K562 (cell line): ENCODE results near the gene KLHL8. TPM values are rescaled to one million over a fixed set of nuclear protein-coding genes. Genes with fewer than 3 reads are reported as not detected.

Source experiments
- ATAC-seq: fragments of 200-7000 bp; cut with Tn5 transposase; 3 replicates; pipeline ENCODE4 v1.9.1; 2020; ENCODE audit warnings: moderate library complexity
- BruUV-seq: library from RNA; stranded (reverse); fragments of 400-500 nt; replicated peaks from 2 replicates; lab custom pipeline; 2021; lab: Mats Ljungman, UMichigan
- CTCF ChIA-PET: fragments of 300-600 bp; formaldehyde crosslinking; extraction: SDS; loops from one replicate; lab custom pipeline; 2021; ENCODE audit warnings: low intra/inter-chr PET ratio; lab: Yijun Ruan, JAX
- POLR2A ChIA-PET: fragments of 300-600, 350-650 bp; sonication (Branson Sonifier 250); formaldehyde crosslinking; extraction: SDS; loops from one replicate; lab custom pipeline; 2021; ENCODE audit warnings: antibody characterized with exemption, inconsistent platforms; lab: Yijun Ruan, JAX
- DNase-seq, 4 experiments: peaks; one replicate each; pipeline versions ENCODE4 v3.0.0 to v3.0.0-alpha.2; 2011 to 2018; ENCODE audit warnings: low spot score in 3 of 4, mixed read lengths in 3 of 4; ENCODE audit errors: extremely low read depth in 1 of 4
- FAIRE-seq: peaks from 2 replicates; lab custom pipeline; 2011; peaks lifted over from hg19 to GRCh38; lab: Jason Lieb, UNC
- H2AFZ ChIP-seq: 2 replicates; pipeline ENCODE4 v1.6.0; 2011; ENCODE audit warnings: low read depth, low read length, control low read depth, inconsistent platforms
- H3K27ac ChIP-seq: fragments of 200-600 bp; 3 replicates; pipeline ENCODE4 v1.8.0; 2011; ENCODE audit warnings: low read depth, mild to moderate bottlenecking, control low read depth, inconsistent platforms, low read length, moderate library complexity, mixed read lengths; ENCODE audit errors: extremely low read depth
- H3K27me3 ChIP-seq, 2 experiments: fragments of 300-600 bp in 1 of 2; 2 replicates in 1 of 2; 3 replicates in 1 of 2; pipeline versions ENCODE4 v1.6.0 to v1.8.0; 2011; ENCODE audit warnings: inconsistent platforms in 2 of 2, low read length in 2 of 2, mild to moderate bottlenecking in 1 of 2, mixed read lengths in 1 of 2, moderate library complexity in 1 of 2; ENCODE audit not compliant: control insufficient read depth in 2 of 2, insufficient read depth in 2 of 2
- H3K36me3 ChIP-seq: fragments of 300-600 bp; 3 replicates; pipeline ENCODE4 v1.8.0; 2011; ENCODE audit warnings: mild to moderate bottlenecking, low read length, inconsistent platforms; ENCODE audit not compliant: control insufficient read depth, insufficient read depth
- H3K4me1 ChIP-seq, 2 experiments: fragments of 200-600 bp in 1 of 2; replicated peaks in 1 of 2; 2 replicates in 1 of 2; 3 replicates in 1 of 2; pipeline versions ENCODE4 v1.5.1 to v1.8.0; 2011; ENCODE audit warnings: inconsistent platforms in 2 of 2, low read length in 2 of 2, mild to moderate bottlenecking in 1 of 2, mixed read lengths in 1 of 2, moderate library complexity in 1 of 2; ENCODE audit not compliant: control insufficient read depth in 2 of 2, insufficient read depth in 2 of 2
- H3K4me2 ChIP-seq: 2 replicates; pipeline ENCODE4 v1.6.1; 2011; ENCODE audit warnings: low read length, control low read depth, inconsistent platforms, mixed read lengths; ENCODE audit not compliant: insufficient read depth
- H3K4me3 ChIP-seq: fragments of 200-600 bp; sonication (generic), shearing (Covaris generic); 2 replicates; pipeline ENCODE4 v1.5.1; 2016; ENCODE audit warnings: control low read depth, inconsistent platforms
- H3K79me2 ChIP-seq: fragments of 200-600 bp; 3 replicates; pipeline ENCODE4 v1.8.0; 2011; ENCODE audit warnings: low read length, inconsistent platforms; ENCODE audit not compliant: control insufficient read depth, insufficient read depth
- H3K9ac ChIP-seq, 2 experiments: 2 replicates each; pipeline versions ENCODE4 v1.6.0 to v1.6.1; 2011; ENCODE audit warnings: low read depth in 2 of 2, low read length in 2 of 2, control low read depth in 1 of 2, inconsistent platforms in 1 of 2, mild to moderate bottlenecking in 1 of 2, mixed read lengths in 1 of 2; ENCODE audit not compliant: insufficient read depth in 1 of 2
- H3K9me1 ChIP-seq: one replicate; pipeline ENCODE4 v1.6.0; 2011; ENCODE audit warnings: inconsistent platforms, mild to moderate bottlenecking, low read length, moderate library complexity; ENCODE audit not compliant: control insufficient read depth, insufficient read depth
- H3K9me3 ChIP-seq: replicated peaks from 2 replicates; pipeline ENCODE4 v1.5.1; 2011; ENCODE audit warnings: low read depth, low read length, inconsistent platforms; ENCODE audit not compliant: control insufficient read depth, insufficient read depth
- H4K20me1 ChIP-seq: replicated peaks from 2 replicates; pipeline ENCODE4 v1.6.1; 2011; ENCODE audit warnings: low read length, inconsistent platforms, mixed read lengths; ENCODE audit not compliant: control insufficient read depth, insufficient read depth
- BRCA1 ChIP-seq, 2 experiments: fragments of 450-650 bp in 1 of 2; sonication (generic) in 1 of 2; formaldehyde crosslinking in 1 of 2; IDR thresholded peaks; 2 replicates each; pipeline versions ENCODE4 v1.5.0 to v1.6.1; 2017 to 2020; ENCODE audit warnings: mild to moderate bottlenecking in 1 of 2, missing genetic modification reagents in 1 of 2
- COPS2 ChIP-seq: fragments of 450-650 bp; conservative IDR thresholded peaks from 2 replicates; pipeline ENCODE4 v1.6.1; 2016; ENCODE audit warnings: mild to moderate bottlenecking, moderate library complexity
- DLX4 ChIP-seq: fragments of 250-450 bp; sonication (Bioruptor Pico); IDR thresholded peaks from 2 replicates; pipeline ENCODE4 v1.6.1; 2021; ENCODE audit warnings: mild to moderate bottlenecking
- DMBX1 ChIP-seq: fragments of 250-450 bp; sonication (Bioruptor Pico); IDR thresholded peaks from 2 replicates; pipeline ENCODE4 v1.8.0; 2022; ENCODE audit warnings: inconsistent platforms, mild to moderate bottlenecking, moderate library complexity, borderline replicate concordance
- MTA2 ChIP-seq: fragments of 450-650 bp; IDR thresholded peaks from 2 replicates; pipeline ENCODE4 v1.6.1; 2016; ENCODE audit warnings: low read depth
- NR2C2 ChIP-seq, 2 experiments: fragments of 200-800 bp in 1 of 2; sonication (Bioruptor generic) in 1 of 2; sonication (generic) in 1 of 2; formaldehyde crosslinking in 1 of 2; IDR thresholded peaks; 2 replicates each; pipeline versions ENCODE4 v1.6.1 to v1.8.0; 2016 to 2022; ENCODE audit warnings: mild to moderate bottlenecking in 1 of 2, missing compliant biosample characterization in 1 of 2, missing genetic modification characterization in 1 of 2, missing genetic modification reagents in 1 of 2
- RBM15 ChIP-seq: fragments of 200-400 bp; formaldehyde crosslinking; IDR thresholded peaks from 2 replicates; pipeline ENCODE4 v1.6.1; 2018; ENCODE audit warnings: mild to moderate bottlenecking, low read length, moderate library complexity; ENCODE audit not compliant: insufficient read depth
- SIRT6 ChIP-seq: IDR thresholded peaks from one replicate; pipeline ENCODE4 v1.6.1; 2012; ENCODE audit warnings: low read depth, mild to moderate bottlenecking, control low read depth, inconsistent platforms, low read length, moderate library complexity
- SMARCB1 ChIP-seq: IDR thresholded peaks from 2 replicates; pipeline ENCODE4 v1.6.1; 2011; ENCODE audit warnings: improper control_type of control experiment, low read depth; ENCODE audit not compliant: insufficient read length
- U2AF2 ChIP-seq: fragments of 200-400 bp; formaldehyde crosslinking; optimal IDR thresholded peaks from 2 replicates; pipeline ENCODE3; 2017; ENCODE audit warnings: low read depth, mild to moderate bottlenecking, low read length
- XRCC5 ChIP-seq: fragments of 200-400 bp; formaldehyde crosslinking; IDR thresholded peaks from 2 replicates; pipeline ENCODE4 v1.6.1; 2017; ENCODE audit warnings: low read depth, mild to moderate bottlenecking, low read length
- WGBS: fragments of 100-300 bp; shearing (Covaris generic); methylation state at CpG from one replicate; pipeline ENCODE4 v1.1.6; 2016; ENCODE audit warnings: low coverage, mixed read lengths; ENCODE audit not compliant: insufficient coverage; ENCODE audit errors: missing lambda C conversion rate; 5-methylcytosine and 5-hydroxymethylcytosine counted together
- in situ Hi-C: fragments of 300-500 bp; cut with MboI; formaldehyde crosslinking; loops from 4 replicates; pipeline ENCODE4 v1.15.0; 2018; ENCODE audit warnings: inconsistent platforms, mixed read lengths
- intact Hi-C: fragments of 100-400 bp; cut with micrococcal nuclease; formaldehyde crosslinking; loops from 2 replicates; pipeline ENCODE4 v1.14.2; 2022
- polyA plus RNA-seq, 8 experiments: library from polyadenylated mRNA; depleted of rRNA in 4 of 8; stranded (reverse) in 5 of 8; unstranded in 3 of 8; fragments of >200 nt; fragmentation: Nextera tagmentation in 2 of 8; fragmentation: Illumina TruSeq in 1 of 8; extraction: Ambion mirVana in 2 of 8; extraction: Trizol in 1 of 8; gene quantifications; 2 replicates each; pipeline versions ENCODE4 v1.2.1 to v1.2.3, GENCODE V29; 2011 to 2014; ENCODE audit warnings: inconsistent platforms in 1 of 8, missing spikeins in 1 of 8
- total RNA-seq, 7 experiments: library from RNA; depleted of rRNA in 6 of 7; stranded (reverse); fragments of >200 nt in 6 of 7; fragmentation: Illumina TruSeq in 2 of 7; extraction: Trizol in 2 of 7; gene quantifications; 2 replicates each; pipeline versions ENCODE4 v1.2.1 to v1.2.3, GENCODE V29; 2011 to 2021; ENCODE audit warnings: low replicate concordance in 1 of 7
- TF ChIP-seq, protein P1 (sequence below): fragments of 250-450 bp; sonication (Bioruptor Pico); IDR thresholded peaks from 2 replicates; pipeline ENCODE4 v1.5.0; 2021; ENCODE audit warnings: mild to moderate bottlenecking, moderate library complexity
- TF ChIP-seq, protein P2 (sequence below): sonication (generic); formaldehyde crosslinking; IDR thresholded peaks from 2 replicates; pipeline ENCODE4 v1.8.0; 2022; ENCODE audit warnings: mild to moderate bottlenecking, missing genetic modification reagents
- TF ChIP-seq, protein P3 (sequence below): fragments of 450-650 bp; IDR thresholded peaks from 2 replicates; pipeline ENCODE4 v1.6.1; 2017; ENCODE audit warnings: mild to moderate bottlenecking, moderate library complexity

Gene KLHL8
- total and polyA plus RNA-seq, 9 of the 15 experiments (the other 6 are each of a cell fraction or from before 2014, with no cell fraction given), result 8.7 to 25.3 (median 15.7) TPM

DNA sequence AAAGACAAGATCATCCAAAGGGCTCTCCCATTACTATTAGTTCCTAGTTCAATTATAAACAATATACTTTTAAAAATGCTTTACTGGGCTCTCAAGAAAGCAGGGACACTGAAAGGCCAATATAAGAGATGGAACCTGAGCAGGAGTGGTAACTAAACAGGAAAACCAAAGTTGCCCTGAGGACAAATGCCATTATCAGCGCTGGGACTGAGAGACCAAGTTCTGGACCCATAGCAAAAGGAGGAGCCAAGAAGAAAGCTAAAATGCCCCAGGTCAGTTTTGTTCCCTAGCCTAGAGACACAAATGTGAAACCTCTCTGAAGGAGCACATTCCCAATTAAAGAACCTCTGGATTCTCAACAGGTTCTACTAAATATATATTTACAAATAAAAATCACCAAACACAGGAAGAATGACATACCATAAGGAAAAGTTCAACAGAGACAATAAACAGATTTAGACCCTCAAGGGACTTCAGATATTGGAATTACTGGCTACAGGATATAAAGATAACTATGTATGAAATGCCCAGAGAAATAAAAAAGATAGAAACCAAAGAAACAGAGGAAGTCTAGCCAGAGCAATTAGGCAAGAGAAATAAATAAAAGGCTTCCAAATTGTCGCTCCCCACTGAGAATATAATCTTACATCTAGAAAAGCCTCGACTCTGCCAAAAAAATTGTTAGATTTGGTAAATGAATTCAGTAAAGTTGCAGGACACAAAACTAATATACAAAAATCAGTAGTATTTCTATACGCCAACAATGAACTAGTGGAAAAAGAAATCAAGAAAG is 67.1 kb downstream of the KLHL8 start:
- no TSS peak for BruUV-seq
- H3K4me2 ChIP-seq, result no peak overlapping the region
- ChIA-PET CTCF (no interaction called here), POLR2A (no interaction called here)
- H3K4me3 ChIP-seq, result no peak overlapping the region
- WGBS, result 45% methylated on average over 4 of the region's 4 CpGs
- no peaks in the 10 kb centered on the region for H3K27me3 ChIP-seq
- no peaks in the 10 kb centered on the region for H4K20me1 ChIP-seq
- DNase-seq (no peak), FAIRE-seq (no peak), ATAC-seq (no peak)
- no peaks in the 10 kb centered on the region for H3K79me2 ChIP-seq
- no peak overlapping the region for H3K27ac ChIP-seq
- no peaks in the 10 kb centered on the region for H3K36me3 ChIP-seq
- H2AFZ ChIP-seq, result no peak overlapping the region
- no peak for TF ChIP-seq XRCC5
- no peak for TF ChIP-seq U2AF2
- TF ChIP-seq DLX4 (CRISPR knock-in tag), result no peak
- no peak for TF ChIP-seq MTA2
- TF ChIP-seq, protein P1, sequence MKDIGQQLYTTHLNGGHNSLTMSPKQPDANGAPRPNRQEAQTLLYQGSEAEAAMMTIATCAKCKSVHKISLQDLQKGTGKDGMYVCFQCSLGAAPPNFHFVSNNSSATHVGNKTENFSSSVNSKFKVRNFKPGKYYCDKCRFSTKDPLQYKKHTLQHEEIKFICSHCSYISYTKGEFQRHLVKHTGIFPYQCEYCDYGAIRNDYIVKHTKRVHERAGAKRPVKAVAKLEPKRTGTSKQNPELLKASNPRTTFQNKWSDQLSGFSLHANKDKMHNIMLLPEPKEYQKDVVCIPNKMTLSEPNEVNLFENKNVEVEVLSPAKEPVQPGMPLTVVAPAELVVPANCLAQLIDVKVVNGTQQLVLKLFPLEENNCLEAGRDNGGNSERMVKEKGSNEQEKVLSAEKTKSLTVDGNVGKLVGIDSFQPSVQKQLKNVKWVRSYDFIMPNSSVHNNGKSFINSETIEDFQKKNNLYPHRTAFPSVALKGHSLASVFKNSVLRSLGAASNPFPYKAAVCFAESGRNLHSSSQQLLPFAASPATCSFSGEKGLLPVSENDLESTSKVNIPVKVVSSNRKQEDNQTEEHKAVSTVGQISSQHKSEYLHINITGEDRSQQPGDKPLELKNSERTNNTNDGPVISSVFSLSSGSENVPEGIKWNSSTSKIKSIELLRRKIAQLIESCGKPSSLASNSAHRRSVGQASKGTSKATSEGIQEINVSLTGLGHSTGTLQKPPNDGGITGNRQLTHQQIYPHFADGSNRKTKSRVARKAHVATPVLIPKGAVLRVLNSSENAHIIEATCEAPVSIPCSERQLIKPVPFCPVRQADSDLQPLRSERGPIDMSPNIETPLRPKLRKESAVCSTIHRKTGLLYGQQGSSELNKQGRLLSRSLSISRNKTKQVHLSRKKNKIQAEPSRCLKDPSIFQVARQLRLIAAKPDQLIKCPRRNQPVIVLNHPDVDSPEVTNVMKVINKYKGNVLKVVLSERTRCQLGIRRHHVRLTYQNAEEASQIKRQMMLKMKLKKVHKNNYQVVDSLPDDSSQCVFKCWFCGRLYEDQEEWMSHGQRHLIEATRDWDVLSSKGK (CRISPR knock-in tag), result no peak
- no peak for TF ChIP-seq SIRT6
- no peak for TF ChIP-seq BRCA1 (IDR thresholded peaks at IDR 0.05)
- TF ChIP-seq BRCA1 (CRISPR knock-in tag; IDR thresholded peaks at IDR 0.05), result no peak
- TF ChIP-seq, protein P2, sequence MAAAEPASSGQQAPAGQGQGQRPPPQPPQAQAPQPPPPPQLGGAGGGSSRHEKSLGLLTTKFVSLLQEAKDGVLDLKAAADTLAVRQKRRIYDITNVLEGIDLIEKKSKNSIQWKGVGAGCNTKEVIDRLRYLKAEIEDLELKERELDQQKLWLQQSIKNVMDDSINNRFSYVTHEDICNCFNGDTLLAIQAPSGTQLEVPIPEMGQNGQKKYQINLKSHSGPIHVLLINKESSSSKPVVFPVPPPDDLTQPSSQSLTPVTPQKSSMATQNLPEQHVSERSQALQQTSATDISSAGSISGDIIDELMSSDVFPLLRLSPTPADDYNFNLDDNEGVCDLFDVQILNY (CRISPR knock-in tag), result no peak
- TF ChIP-seq COPS2, result no peak
- TF ChIP-seq NR2C2 (CRISPR knock-in tag; IDR thresholded peaks at IDR 0.05), result no peak
- TF ChIP-seq NR2C2 (tag; IDR thresholded peaks at IDR 0.05), result no peak
- no peak for TF ChIP-seq DMBX1 (CRISPR knock-in tag)
- TF ChIP-seq RBM15, result no peak
- TF ChIP-seq, protein P3, sequence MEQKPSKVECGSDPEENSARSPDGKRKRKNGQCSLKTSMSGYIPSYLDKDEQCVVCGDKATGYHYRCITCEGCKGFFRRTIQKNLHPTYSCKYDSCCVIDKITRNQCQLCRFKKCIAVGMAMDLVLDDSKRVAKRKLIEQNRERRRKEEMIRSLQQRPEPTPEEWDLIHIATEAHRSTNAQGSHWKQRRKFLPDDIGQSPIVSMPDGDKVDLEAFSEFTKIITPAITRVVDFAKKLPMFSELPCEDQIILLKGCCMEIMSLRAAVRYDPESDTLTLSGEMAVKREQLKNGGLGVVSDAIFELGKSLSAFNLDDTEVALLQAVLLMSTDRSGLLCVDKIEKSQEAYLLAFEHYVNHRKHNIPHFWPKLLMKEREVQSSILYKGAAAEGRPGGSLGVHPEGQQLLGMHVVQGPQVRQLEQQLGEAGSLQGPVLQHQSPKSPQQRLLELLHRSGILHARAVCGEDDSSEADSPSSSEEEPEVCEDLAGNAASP, result no peak
- TF ChIP-seq SMARCB1, result no peak
- intact Hi-C loops (no loop called here), in situ Hi-C loops (loop anchor here (5.0 kb wide), 1 partner anchor 79 kb away; no protein-coding TSS in a partner anchor)
- H3K9me3 ChIP-seq, result no peaks in the 10 kb centered on the region
- no peak overlapping the region for H3K9ac ChIP-seq
- no peaks in the 10 kb centered on the region for H3K9me1 ChIP-seq
- H3K4me1 ChIP-seq, result no peaks in the 10 kb centered on the region
